ENCODE measurements around the gene EPAS1. TPM values are rescaled to one million over a fixed set of nuclear protein-coding genes. Genes with fewer than 3 reads are reported as not detected.
A peak's percentile ranks its signal among the peaks of the same experiment; 100 is the strongest.

EPAS1 gene
- total and polyA plus RNA-seq, 2 of the 13 experiments (the other 11 are each of a cell fraction or from before 2014, with no cell fraction given), result 47.1 to 182 TPM

DNA sequence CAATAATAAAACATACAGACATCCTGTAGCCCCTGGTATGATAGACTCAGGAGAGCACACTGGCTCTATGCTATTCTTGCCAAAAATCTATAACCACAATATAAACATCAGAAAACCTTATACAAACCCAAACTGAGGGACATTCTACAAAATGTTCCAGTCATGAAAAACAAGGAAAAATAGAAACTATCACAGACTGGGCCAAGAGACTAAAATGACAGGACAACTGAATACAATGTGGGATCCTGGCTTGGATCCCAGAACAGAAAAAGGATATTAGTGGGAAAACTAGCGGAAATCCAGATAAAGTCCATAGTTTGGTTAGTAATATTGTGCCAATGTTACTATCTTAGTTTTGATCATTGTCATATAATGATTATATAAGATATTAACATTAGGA lies 29.6 kb upstream of the EPAS1 start (continued):
- TF ChIP-seq, protein P1, sequence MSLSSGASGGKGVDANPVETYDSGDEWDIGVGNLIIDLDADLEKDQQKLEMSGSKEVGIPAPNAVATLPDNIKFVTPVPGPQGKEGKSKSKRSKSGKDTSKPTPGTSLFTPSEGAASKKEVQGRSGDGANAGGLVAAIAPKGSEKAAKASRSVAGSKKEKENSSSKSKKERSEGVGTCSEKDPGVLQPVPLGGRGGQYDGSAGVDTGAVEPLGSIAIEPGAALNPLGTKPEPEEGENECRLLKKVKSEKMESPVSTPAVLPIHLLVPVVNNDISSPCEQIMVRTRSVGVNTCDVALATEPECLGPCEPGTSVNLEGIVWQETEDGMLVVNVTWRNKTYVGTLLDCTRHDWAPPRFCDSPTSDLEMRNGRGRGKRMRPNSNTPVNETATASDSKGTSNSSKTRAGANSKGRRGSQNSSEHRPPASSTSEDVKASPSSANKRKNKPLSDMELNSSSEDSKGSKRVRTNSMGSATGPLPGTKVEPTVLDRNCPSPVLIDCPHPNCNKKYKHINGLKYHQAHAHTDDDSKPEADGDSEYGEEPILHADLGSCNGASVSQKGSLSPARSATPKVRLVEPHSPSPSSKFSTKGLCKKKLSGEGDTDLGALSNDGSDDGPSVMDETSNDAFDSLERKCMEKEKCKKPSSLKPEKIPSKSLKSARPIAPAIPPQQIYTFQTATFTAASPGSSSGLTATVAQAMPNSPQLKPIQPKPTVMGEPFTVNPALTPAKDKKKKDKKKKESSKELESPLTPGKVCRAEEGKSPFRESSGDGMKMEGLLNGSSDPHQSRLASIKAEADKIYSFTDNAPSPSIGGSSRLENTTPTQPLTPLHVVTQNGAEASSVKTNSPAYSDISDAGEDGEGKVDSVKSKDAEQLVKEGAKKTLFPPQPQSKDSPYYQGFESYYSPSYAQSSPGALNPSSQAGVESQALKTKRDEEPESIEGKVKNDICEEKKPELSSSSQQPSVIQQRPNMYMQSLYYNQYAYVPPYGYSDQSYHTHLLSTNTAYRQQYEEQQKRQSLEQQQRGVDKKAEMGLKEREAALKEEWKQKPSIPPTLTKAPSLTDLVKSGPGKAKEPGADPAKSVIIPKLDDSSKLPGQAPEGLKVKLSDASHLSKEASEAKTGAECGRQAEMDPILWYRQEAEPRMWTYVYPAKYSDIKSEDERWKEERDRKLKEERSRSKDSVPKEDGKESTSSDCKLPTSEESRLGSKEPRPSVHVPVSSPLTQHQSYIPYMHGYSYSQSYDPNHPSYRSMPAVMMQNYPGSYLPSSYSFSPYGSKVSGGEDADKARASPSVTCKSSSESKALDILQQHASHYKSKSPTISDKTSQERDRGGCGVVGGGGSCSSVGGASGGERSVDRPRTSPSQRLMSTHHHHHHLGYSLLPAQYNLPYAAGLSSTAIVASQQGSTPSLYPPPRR (CRISPR knock-in tag; IDR thresholded peaks at IDR 0.05; ENCODE audit: borderline replicate concordance), result no peak
- TF ChIP-seq ZNF232 (CRISPR knock-in tag; IDR thresholded peaks at IDR 0.05; ENCODE audit: borderline replicate concordance), result no peak
- TF ChIP-seq, protein P2, sequence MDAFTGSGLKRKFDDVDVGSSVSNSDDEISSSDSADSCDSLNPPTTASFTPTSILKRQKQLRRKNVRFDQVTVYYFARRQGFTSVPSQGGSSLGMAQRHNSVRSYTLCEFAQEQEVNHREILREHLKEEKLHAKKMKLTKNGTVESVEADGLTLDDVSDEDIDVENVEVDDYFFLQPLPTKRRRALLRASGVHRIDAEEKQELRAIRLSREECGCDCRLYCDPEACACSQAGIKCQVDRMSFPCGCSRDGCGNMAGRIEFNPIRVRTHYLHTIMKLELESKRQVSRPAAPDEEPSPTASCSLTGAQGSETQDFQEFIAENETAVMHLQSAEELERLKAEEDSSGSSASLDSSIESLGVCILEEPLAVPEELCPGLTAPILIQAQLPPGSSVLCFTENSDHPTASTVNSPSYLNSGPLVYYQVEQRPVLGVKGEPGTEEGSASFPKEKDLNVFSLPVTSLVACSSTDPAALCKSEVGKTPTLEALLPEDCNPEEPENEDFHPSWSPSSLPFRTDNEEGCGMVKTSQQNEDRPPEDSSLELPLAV (CRISPR knock-in tag; conservative IDR thresholded peaks at IDR 0.05; ENCODE audit: low read depth), result no peak

- ChIA-PET POLR2A (no interaction called here), CTCF (ENCODE audit: low intra/inter-chr PET ratio, low total read pairs) (no interaction called here)
- Histone ChIP-seq H3K4me3 (replicated peaks in 1 of 3; ENCODE audit: insufficient read depth in 1 of 3, low read depth in 2 of 3, low read length in 3 of 3) (no peak overlapping the region), H3K9ac (ENCODE audit: insufficient read depth, low read depth, low read length) (no peak overlapping the region), H3K36me3 (replicated peaks in 1 of 2; ENCODE audit: control insufficient read depth in 1 of 2, insufficient read depth in 2 of 2, low read length in 2 of 2) (no peaks in the 10 kb centered on the region), H4K20me1 (ENCODE audit: insufficient read depth, low read length) (no peaks in the 10 kb centered on the region), H3K27me3 (ENCODE audit: control insufficient read depth in 1 of 2, insufficient read depth in 2 of 2, low read length in 2 of 2) (peaks cover 1 to 26% of the 10 kb centered on the region in 2 experiments; a peak in 3 of 5 replicates), H3K4me1 (ENCODE audit: insufficient read depth, low read length) (peaks cover 7% of the 10 kb centered on the region), H2AFZ (ENCODE audit: low read length) (no peak overlapping the region), H3K4me2 (ENCODE audit: low read depth, low read length) (no peak overlapping the region), H3K9me3 (ENCODE audit: low read length) (no peaks in the 10 kb centered on the region), H3K79me2 (ENCODE audit: insufficient read depth, low read length) (no peaks in the 10 kb centered on the region), H3K27ac (ENCODE audit: extremely low read length, insufficient read depth, low read length) (no peak overlapping the region)
- intact Hi-C loops (cut with micrococcal nuclease; ENCODE audit: unreplicated experiment) (no loop called here), in situ Hi-C loops (cut with HindIII; ENCODE audit: extremely low pct_ligation_motif_present, low pct_unique_long_range_greater_than_20kb) (no loop called here)
- DNase-seq (ENCODE audit: low spot score), result no peak
- no peak for ATAC-seq
- BruUV-seq (replicated peaks), result no TSS peak
- no peak for FAIRE-seq
- 1% methylated on average over 2 of the region's 2 CpGs for WGBS (ENCODE audit: low lambda C conversion rate)
- TF ChIP-seq CEBPB (IDR thresholded peaks at IDR 0.05; ENCODE audit: borderline replicate concordance, low read depth, low read length), result peak; percentile 68
- TF ChIP-seq TFDP2 (CRISPR knock-in tag; IDR thresholded peaks at IDR 0.05), result no peak
These were observed 29.0 kb upstream of the EPAS1 start for GRCh38 chr2:46268196-46268595.
